Measurements from ENCODE around the gene TDRD10.

Gene TDRD10

DNA sequence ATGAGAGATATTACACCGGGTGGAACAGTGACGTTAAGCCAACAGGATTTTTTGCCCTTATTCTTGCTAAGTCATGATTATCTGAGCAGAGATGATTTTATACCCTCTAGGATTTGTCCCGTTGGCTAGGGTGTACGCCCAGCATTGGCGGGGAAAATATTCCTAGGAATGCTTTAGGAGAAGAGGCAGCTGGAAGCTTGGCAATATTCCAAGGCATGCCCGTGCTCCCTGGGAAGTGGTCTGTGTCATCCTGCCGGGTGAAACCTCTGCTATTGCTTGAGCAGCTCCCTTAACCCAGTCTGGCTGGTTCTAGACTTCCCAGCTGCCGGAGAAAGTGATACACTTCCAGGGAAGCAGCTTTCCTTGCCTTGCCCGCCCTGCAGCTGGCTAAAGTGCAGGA is 81.8 kb downstream of the TDRD10 start:
- DNase-seq, result no peak

DNA sequence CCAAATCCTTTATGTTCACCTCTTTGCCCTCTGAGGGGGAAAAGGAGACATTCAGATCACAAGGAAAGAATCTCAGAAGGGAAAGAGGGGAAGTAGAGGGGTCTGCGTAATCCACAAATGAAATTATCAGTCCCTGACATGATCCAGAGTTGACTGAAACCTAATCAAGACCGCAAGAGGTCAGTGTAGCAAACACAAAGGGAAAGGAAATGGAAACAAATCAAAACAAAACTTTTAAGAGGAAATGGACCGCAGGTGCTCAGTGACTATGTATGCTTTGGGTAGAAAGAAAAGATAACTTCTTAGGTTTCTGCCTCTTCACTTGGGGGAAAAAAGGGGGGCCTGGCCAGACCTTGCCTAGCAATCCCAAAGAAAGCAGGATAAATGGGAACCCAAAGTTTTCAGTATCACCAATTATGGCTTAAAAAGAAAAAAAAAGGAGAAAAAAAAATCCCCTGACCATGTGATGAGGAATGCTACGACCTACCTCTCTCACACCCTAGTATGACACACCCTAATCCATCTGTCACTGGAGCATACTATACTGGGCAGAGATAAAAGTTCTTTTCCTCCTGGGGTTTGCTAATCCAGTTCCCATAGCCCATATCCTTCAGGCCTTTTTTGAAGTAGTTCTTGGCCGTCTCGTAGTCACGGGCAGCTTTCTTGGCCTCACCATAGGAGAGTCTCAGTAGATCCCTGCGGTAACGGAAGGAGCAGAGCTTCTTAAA is 82.4 kb downstream of the TDRD10 start:
- DNase-seq, result no peak

DNA sequence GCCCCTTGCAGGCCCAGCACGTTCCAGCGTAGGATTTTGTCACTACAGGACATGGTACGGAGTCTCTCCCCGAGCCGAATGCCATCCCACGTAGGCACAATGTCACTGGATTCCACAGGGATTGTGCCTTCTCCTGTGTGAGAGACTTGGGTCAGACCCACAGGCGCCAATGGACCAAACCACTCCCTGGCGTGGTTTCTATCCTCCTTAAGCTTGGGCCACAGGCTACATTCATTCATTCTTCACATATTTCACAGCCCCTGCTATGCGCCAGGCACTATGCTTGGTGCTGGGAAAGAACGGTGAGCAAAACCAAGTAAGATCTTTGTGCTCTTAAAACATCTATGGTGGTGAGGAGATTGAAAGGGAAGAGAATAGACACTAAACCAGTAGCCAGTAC is 84.2 kb downstream of the TDRD10 start:
- no peak for DNase-seq

GRCh38 chr1:154586641-154587040 is 84.6 kb downstream of the TDRD10 start:
- DNase-seq, result no peak

GRCh38 chr1:154589780-154590179 is 87.8 kb downstream of the TDRD10 start:
- DNase-seq, result no peak

GRCh38 chr1:154590756-154591155 is 88.7 kb downstream of the TDRD10 start:
- no peak for DNase-seq

GRCh38 chr1:154591206-154591605 is 89.2 kb downstream of the TDRD10 start:
- DNase-seq, result no peak

DNA sequence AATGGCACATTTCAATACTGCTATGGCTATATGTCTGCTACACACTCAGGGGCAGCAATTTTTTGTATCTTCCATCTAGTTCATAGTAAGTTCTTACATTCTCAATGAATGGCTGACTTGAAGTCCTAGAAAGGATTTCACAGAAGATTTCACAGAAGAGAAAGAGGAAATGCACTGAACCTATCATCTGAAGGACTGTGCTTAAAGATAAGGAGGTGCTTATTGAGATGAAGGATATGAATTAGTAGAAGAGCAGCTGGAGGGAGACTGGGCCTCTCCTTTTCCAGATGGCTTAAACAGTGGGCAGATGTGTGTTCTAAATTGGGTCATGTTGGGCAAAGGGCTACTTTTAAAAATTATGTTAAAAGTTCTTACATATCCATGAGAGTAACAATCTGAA is 91.4 kb downstream of the TDRD10 start:
- DNase-seq, result no peak

- no peak for DNase-seq
Measured at GRCh38 chr1:154594811-154595210, 92.8 kb downstream of the TDRD10 start.

- DNase-seq, result no peak
Measured at GRCh38 chr1:154595621-154596020, 93.6 kb downstream of the TDRD10 start.

All from NCI-H748 treated with DMSO at 0.1 percent for 48 hours (cell line).